ENCODE results near the gene MED22.

GRCh38 chr9:133307301-133307700 lies 40.6 kb downstream of the MED22 start:
- TF ChIP-seq PATZ1 (CRISPR knock-in tag; IDR thresholded peaks at IDR 0.05; ENCODE audit: borderline replicate concordance) (no peak), ARNTL (CRISPR knock-in tag; IDR thresholded peaks at IDR 0.05; ENCODE audit: borderline replicate concordance, low read depth) (no peak)
